HG03469 (cell line): ENCODE measurements around the gene PPP3R2.
"Not testable (repeated sequence)": the region's sequence is repeated elsewhere in the genome, so short reads cannot be mapped to it uniquely, and the experiment has no call there.

Experiments
- ATAC-seq: cut with Tn5 transposase; IDR thresholded peaks from one replicate; pipeline ENCODE4 v1.9.1; 2021; ENCODE audit warnings: mild to moderate bottlenecking, moderate library complexity, moderate number of reproducible peaks; ENCODE audit not compliant: unreplicated experiment

PPP3R2 gene

DNA sequence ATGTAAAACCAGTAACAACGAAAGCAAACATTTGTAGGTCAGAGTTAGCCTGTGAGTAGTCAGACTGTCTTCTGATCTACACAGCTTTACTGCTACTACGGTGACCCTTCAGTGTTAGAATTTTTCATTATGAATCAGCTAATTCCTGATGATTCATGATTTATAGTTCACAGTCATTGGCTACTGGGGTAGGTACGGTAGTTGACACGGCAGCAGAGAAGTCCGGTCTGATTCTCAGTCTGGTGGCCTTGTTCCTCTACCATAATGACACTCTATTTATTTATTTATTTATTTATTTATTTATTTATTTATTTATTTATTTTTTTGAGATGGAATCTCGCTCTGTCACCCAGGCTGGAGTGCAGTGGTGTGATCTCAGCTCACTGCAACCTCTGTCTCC, 4.7 kb downstream of the PPP3R2 start:
- ATAC-seq: not testable (repeated sequence)

DNA sequence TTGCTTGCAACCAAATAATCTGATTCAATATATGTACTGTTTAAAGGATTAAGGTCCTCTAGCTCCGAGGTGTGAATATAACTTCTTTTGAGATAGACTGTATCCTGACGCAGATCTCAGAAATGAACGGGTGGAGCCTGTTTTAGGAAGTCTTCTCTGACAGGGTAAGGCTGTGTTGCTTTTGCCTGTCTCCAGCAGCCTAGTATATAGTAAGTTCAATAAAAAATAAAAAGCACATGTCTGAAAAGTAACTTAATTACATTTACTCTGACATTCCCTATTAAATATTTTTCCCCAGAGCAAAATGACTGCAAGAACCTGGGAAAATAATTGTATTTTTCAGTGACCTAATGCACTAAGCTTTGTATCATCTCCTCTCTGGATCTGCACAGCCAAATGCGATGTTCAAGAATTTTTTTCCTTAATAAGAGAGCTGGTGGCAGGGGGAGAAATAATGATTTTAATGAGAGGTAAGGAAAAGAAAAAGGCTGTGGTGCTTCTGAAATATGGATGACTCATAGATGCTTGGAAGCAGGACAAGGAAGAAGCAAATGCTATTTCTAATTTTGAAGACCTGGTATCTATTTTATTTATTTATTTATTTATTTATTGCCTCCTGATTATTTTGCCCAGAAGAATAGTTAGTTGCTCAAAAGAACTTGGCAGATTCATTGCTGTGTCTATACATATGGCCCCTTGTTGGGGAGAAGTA, 7.3 kb downstream of the PPP3R2 start:
- no peak for ATAC-seq

DNA sequence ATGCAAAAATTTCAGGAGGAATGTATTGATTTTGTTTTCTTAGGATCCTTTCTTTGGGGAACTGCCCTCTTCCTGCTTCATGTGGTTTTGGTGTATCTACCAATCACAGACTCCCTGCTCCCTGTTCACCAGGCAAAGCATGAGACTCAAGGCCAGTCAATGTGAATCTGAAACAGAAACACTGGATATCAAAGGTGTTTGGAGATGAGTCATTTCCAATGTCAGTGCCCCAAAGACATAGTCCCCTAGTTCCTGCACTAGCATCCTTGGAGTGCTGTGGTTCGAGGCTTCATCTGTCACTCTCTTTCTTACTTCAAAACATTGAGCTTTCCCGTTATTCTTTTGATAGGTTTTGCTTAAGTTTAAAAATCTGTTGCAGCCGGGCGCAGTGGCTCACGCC, 8.1 kb downstream of the PPP3R2 start:
- ATAC-seq: peak; percentile 96

- no peak for ATAC-seq
These were observed 9.0 kb downstream of the PPP3R2 start for GRCh38 chr9:101585740-101586139.

DNA sequence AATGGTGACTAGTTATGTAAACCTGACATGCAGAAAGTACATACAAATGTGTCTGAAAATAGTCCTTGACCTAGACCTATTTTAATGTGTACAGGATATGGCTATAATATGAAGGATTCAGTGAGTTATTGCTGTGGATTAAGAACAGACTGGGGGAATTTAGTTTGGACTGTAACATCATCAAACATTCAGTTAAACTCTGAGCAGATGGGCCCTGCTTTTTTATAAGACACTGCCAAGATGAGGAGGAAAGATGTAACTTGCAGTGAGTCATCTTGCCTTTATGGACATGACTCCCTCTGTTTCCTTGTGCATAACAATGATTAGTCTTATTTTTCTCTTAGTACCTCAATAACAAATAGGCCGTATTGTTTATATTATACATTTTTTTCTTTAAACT, 12.2 kb downstream of the PPP3R2 start:
- no peak for ATAC-seq

DNA sequence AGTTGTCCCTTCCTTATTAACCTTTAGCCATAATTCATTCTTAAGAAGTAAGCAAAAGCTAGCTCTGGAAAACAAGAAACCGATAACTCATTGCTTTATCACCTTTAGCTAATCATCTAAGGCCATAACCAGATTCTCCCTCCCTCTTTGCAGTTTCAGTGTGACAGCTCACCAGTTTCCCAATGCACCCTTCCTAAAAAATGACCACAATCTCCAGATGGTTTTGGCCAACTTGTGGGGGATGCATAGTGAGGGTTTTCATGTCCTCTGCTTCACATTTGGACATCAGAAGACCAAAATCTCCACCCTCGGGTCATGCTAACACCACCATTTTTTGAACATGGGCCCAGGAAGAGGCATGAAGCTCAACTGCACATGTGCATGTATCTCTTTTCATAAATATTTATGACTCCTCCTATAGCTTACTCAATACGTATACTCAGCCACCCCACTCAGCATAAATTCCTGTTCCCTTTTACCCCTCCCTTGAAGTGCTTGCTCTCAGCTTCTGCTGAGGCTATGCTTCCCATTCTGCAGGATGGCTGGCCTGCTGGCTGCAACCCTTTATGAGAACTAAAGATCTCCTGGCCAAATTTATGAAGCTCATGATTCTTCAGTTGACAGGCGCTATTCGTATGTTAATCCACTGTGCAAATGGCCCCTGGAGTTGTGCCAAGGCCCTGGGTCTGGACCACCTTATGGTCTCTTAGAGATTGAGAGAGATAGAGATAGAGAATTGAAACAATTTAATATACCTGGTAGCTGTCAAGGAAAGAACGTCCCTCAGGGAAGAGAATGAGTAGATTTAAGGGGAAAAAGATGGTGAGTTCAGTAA, 14.8 kb downstream of the PPP3R2 start:
- ATAC-seq: no peak

- ATAC-seq: peak; percentile 72
These were observed 16.4 kb downstream of the PPP3R2 start for GRCh38 chr9:101578378-101578777.

DNA sequence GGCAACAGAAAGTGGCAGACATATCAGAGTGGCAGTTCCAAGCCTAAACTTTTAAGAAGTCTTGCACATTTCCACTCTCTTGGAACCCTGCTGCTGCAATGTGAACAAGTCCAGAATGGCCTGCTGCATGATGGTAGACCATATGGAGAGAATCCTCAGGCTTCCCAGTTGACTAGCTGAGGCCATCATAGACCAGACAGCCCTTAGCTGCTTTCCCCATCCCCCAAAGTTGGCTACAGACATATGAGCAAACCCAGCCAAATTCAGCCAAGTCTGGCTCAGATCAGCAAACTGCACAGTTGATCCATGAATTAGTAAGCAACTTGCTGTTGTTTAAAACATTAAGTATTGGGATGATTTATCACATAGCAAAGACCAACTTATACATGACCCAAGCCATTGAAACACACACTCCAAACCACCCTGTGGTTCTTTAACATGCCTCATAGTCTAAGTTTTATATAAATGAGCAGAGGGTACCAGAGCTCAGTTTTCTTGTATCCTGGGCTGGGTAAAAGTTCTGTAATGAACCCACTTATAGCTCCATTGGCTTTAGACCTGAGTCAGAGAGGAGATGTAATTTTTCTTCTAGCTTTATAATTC, 19.9 kb downstream of the PPP3R2 start:
- ATAC-seq: no peak

DNA sequence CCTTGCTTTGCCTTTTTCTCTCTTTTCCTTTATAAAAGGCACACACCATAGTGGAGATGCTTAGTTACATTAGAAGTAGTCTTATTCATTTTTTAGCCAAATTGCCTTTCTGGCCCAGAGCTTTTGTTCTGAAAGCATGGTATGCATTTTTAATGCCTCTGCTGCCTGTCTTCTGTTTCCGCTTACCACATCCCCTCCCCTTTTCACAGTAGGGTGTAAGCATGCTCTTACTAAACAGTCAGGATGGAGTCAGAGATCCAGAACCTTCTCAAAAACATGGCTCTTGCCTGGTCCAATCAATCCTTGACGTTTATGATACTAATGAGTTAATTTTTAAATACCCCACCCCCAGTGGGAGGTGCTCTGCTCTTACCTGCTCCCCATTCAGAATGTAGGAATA, 22.5 kb downstream of the PPP3R2 start:
- no peak for ATAC-seq

- ATAC-seq: no peak
These were observed 23.7 kb downstream of the PPP3R2 start for GRCh38 chr9:101571114-101571513.

DNA sequence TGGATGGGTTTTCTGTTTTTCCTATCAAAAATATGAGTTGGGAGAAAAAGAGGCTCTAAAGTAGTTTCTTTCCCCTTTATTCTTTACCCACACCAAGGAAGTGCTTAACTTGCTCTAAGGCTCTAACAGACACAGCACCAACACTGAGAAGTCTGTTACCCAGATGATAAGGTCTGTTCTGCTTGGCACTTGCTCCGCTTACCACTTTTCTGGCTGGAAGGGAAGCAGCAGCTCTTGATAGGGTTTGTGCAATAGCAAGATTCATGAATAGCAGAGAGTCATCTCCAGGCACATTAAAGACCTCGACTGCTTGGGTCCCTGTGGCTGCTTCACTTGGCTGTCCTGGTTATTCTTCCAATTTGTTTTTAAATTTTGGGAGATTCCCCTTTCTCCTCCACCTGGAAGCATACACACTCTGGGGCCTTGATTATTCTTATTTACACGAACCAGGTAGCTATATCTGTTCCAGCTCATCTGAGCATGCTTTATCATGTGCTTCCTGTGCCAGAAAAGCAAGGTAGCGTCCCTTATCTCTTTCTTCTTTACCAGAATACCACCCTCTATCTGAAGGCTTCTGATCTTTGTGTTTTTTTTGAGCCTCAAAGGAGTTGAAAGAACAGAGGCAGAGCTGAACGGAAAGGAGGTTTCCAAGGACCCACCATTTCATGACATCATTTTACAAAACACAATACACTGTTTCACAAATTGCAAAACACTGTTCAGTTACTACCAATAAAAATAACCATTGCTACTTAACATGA, 24.8 kb downstream of the PPP3R2 start:
- ATAC-seq: no peak

GRCh38 chr9:101567725-101568350, 26.9 kb downstream of the PPP3R2 start:
- ATAC-seq: no peak

GRCh38 chr9:101566904-101567724, 27.7 kb downstream of the PPP3R2 start:
- peak; percentile 68 for ATAC-seq

- ATAC-seq: no peak
These were observed 30.5 kb downstream of the PPP3R2 start for GRCh38 chr9:101564252-101564651.

DNA sequence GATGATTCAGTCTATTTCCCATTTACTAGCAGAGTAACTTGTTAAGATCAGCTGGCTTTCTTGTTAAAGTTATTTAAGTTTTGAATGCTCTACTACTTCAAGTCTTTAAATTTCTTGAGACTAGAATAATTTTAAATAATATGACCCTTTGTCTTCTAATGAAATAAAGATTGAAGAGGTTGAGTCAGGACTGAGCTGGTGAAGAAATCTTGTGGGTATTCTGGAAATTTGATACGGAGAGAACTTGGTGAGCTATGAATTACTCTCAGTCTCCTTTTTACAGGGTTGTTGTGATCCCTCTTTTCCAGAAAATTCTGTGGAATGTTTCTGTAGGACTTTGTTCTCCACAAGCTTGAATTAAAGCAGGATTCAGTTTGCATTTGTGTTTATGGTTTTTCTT, 31.8 kb downstream of the PPP3R2 start:
- ATAC-seq: no peak

DNA sequence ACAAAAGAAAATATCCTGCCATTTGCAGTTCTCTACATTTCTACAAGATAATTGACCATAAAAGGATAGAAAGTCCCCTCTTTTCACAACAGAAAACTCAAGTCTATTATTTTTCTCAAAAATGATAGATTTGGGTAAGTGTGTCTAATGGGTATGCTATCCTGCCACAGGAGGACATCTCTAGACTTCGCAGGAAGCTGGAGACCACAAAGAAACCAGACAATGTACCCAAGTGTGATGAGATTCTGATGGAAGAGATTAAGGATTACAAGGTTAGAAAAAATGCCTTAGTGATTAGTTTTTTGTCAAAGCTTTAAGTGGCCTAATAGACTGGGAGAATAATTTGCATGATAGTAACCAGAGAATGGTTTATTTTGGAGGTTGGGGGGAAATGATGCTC, 33.0 kb downstream of the PPP3R2 start:
- ATAC-seq: no peak

GRCh38 chr9:101549472-101550098, 45.2 kb downstream of the PPP3R2 start:
- ATAC-seq: not testable (repeated sequence)

- no peak for ATAC-seq
These were observed 51.6 kb downstream of the PPP3R2 start for GRCh38 chr9:101543098-101543735.
